WTC11 (cell line): ENCODE data around the gene APBA1.

Experiments used
- CDX4 ChIP-seq: fragments of 250-450 bp; sonication (Bioruptor Pico); IDR thresholded peaks from 2 replicates; pipeline ENCODE4 v1.9.0; 2021; ENCODE audit warnings: moderate library complexity, mild to moderate bottlenecking, inconsistent platforms, borderline replicate concordance
- CTCF ChIP-seq: fragments of 200-600 bp; IDR thresholded peaks from 2 replicates; pipeline ENCODE4 v1.8.0; 2022; ENCODE audit warnings: antibody characterized with exemption
- E2F1 ChIP-seq: sonication (generic); formaldehyde crosslinking; IDR thresholded peaks from 2 replicates; pipeline ENCODE4 v1.8.0; 2022; ENCODE audit warnings: mild to moderate bottlenecking, missing genetic modification reagents
- KAT7 ChIP-seq: sonication (generic); formaldehyde crosslinking; IDR thresholded peaks from 2 replicates; pipeline ENCODE4 v1.8.1; 2023; ENCODE audit warnings: missing genetic modification reagents, mild to moderate bottlenecking, borderline replicate concordance
- ZNF512 ChIP-seq: sonication (generic); formaldehyde crosslinking; IDR thresholded peaks from 2 replicates; pipeline ENCODE4 v1.8.1; 2022; ENCODE audit warnings: missing genetic modification reagents, borderline replicate concordance

- TF ChIP-seq CDX4 (CRISPR knock-in tag) (no peak), KAT7 (CRISPR knock-in tag) (no peak), ZNF512 (CRISPR knock-in tag) (no peak), E2F1 (CRISPR knock-in tag) (no peak), CTCF (no peak)
Observed at GRCh38 chr9:69485466-69485865, 186.7 kb downstream of the APBA1 start.
